GM15510 (cell line): ENCODE data around the gene KIAA1328.

Source experiments
- POLR2A ChIP-seq: IDR thresholded peaks from 3 replicates; pipeline ENCODE4 v1.6.1; 2011; ENCODE audit warnings: borderline replicate concordance; ENCODE audit not compliant: insufficient read length; ENCODE audit errors: extremely low read depth

KIAA1328 gene

GRCh38 chr18:36813824-36814223 lies 15.1 kb upstream of the KIAA1328 start:
- TF ChIP-seq POLR2A, result no peak

GRCh38 chr18:36814994-36815393 lies 13.9 kb upstream of the KIAA1328 start:
- no peak for TF ChIP-seq POLR2A

GRCh38 chr18:36817039-36817438 lies 11.9 kb upstream of the KIAA1328 start:
- TF ChIP-seq POLR2A, result no peak

- no peak for TF ChIP-seq POLR2A
Measured at GRCh38 chr18:36818652-36819051, 10.3 kb upstream of the KIAA1328 start.

- TF ChIP-seq POLR2A, result no peak
Measured at GRCh38 chr18:36819621-36820020, 9.3 kb upstream of the KIAA1328 start.

GRCh38 chr18:36821681-36822080 lies 7.2 kb upstream of the KIAA1328 start:
- no peak for TF ChIP-seq POLR2A

GRCh38 chr18:36825526-36825925 lies 3.4 kb upstream of the KIAA1328 start:
- TF ChIP-seq POLR2A, result no peak

GRCh38 chr18:36826556-36826955 lies 2.4 kb upstream of the KIAA1328 start:
- TF ChIP-seq POLR2A, result no peak

- no peak for TF ChIP-seq POLR2A
Measured at GRCh38 chr18:36828157-36828629, 734 bp upstream of the KIAA1328 start.

GRCh38 chr18:36829362-36830157 lies 633 bp downstream of the KIAA1328 start:
- no peak for TF ChIP-seq POLR2A

GRCh38 chr18:36830158-36830495 lies 1.2 kb downstream of the KIAA1328 start:
- no peak for TF ChIP-seq POLR2A

- no peak for TF ChIP-seq POLR2A
Measured at GRCh38 chr18:36831139-36831538, 2.2 kb downstream of the KIAA1328 start.

GRCh38 chr18:36833120-36833519 lies 4.2 kb downstream of the KIAA1328 start:
- TF ChIP-seq POLR2A, result no peak

- TF ChIP-seq POLR2A, result no peak
Measured at GRCh38 chr18:36835927-36836326, 7.0 kb downstream of the KIAA1328 start.

- no peak for TF ChIP-seq POLR2A
Measured at GRCh38 chr18:36839835-36840234, 10.9 kb downstream of the KIAA1328 start.

- no peak for TF ChIP-seq POLR2A
Measured at GRCh38 chr18:36843199-36843598, 14.3 kb downstream of the KIAA1328 start.
